Measurements from ENCODE around the gene USP17L5.
"Not testable (repeated sequence)": the region's sequence is repeated elsewhere in the genome, so short reads cannot be mapped to it uniquely, and the experiment has no call there.

The USP17L5 gene, protein sequence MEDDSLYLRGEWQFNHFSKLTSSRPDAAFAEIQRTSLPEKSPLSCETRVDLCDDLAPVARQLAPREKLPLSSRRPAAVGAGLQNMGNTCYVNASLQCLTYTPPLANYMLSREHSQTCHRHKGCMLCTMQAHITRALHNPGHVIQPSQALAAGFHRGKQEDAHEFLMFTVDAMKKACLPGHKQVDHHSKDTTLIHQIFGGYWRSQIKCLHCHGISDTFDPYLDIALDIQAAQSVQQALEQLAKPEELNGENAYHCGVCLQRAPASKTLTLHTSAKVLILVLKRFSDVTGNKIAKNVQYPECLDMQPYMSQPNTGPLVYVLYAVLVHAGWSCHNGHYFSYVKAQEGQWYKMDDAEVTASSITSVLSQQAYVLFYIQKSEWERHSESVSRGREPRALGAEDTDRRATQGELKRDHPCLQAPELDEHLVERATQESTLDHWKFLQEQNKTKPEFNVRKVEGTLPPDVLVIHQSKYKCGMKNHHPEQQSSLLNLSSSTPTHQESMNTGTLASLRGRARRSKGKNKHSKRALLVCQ

DNA sequence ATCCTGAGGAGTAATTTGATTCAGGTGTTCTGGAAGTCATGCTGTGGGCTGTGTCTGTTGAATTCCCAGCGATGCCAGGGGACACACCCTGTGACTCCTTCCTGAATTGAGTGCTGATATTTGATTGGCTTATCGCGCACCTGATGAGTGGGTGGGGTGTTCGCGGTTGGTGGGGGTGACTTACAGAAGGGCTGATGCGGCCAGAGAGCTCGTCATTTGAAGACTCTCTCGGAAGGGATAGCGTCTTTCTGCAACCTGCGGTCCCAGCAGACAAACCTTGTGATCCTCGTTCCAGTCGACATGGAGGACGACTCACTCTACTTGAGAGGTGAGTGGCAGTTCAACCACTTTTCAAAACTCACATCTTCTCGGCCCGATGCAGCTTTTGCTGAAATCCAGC, at the start of gene USP17L5:
TSS of gene USP17L5 (plus strand) at position 301 of the 400 bp plus-strand sequence. CDS start at position 301, 0 bp downstream.
- H3K9me3 ChIP-seq (ENCODE audit: control insufficient read depth in 2 of 2, low read length in 2 of 2); H3K27ac ChIP-seq (ENCODE audit: low read depth in 2 of 2, low read length in 2 of 2); H3K27me3 ChIP-seq (ENCODE audit: control insufficient read depth in 2 of 2, insufficient read depth in 2 of 2, low read length in 2 of 2); H3K9ac ChIP-seq (ENCODE audit: low read depth in 1 of 2, low read length in 2 of 2); H3K36me3 ChIP-seq (ENCODE audit: control insufficient read depth in 2 of 2, insufficient read depth in 2 of 2, low read length in 2 of 2); H3K4me1 ChIP-seq (ENCODE audit: control insufficient read depth in 2 of 2, insufficient read depth in 2 of 2, low read length in 2 of 2); H3K4me3 ChIP-seq (ENCODE audit: low read length in 2 of 2): not testable (repeated sequence)

DNA sequence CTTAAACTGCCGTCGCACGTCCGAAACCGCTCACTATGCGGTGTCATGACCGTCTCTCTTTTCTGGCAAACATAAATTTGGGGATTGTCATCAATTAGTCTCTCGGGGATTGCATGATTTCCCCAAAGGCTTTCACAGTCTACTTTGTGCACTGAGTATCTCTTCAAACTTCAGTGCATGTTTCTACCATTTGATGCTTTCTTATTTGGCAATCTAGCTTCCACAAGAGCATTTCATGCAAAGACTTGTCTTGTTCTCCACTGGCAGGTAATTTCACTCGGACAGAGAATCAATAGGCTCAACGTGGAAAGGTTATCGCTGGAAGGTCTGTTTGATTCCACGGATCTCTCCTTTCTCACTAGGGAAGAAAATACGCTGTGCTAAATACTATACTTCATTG, 15.0 kb upstream of the USP17L5 start:
- not testable (repeated sequence) for H3K4me3 ChIP-seq (ENCODE audit: low read length in 2 of 2); H3K4me1 ChIP-seq (ENCODE audit: control insufficient read depth in 2 of 2, insufficient read depth in 2 of 2, low read length in 2 of 2); H3K36me3 ChIP-seq (ENCODE audit: control insufficient read depth in 2 of 2, insufficient read depth in 2 of 2, low read length in 2 of 2); H3K27ac ChIP-seq (ENCODE audit: low read depth in 2 of 2, low read length in 2 of 2); H3K9ac ChIP-seq (ENCODE audit: low read depth in 1 of 2, low read length in 2 of 2); H3K27me3 ChIP-seq (ENCODE audit: control insufficient read depth in 2 of 2, insufficient read depth in 2 of 2, low read length in 2 of 2); H3K9me3 ChIP-seq (ENCODE audit: control insufficient read depth in 2 of 2, low read length in 2 of 2)

DNA sequence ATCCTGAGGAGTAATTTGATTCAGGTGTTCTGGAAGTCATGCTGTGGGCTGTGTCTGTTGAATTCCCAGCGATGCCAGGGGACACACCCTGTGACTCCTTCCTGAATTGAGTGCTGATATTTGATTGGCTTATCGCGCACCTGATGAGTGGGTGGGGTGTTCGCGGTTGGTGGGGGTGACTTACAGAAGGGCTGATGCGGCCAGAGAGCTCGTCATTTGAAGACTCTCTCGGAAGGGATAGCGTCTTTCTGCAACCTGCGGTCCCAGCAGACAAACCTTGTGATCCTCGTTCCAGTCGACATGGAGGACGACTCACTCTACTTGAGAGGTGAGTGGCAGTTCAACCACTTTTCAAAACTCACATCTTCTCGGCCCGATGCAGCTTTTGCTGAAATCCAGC, 14.3 kb upstream of the USP17L5 start, which contains the start of gene USP17L24:
TSS of gene USP17L24 (plus strand) at position 301 of the 400 bp plus-strand sequence. CDS start at position 301, 0 bp downstream.
- not testable (repeated sequence) for H3K4me1 ChIP-seq (ENCODE audit: control insufficient read depth in 2 of 2, insufficient read depth in 2 of 2, low read length in 2 of 2); H3K27ac ChIP-seq (ENCODE audit: low read depth in 2 of 2, low read length in 2 of 2); H3K9ac ChIP-seq (ENCODE audit: low read depth in 1 of 2, low read length in 2 of 2); H3K9me3 ChIP-seq (ENCODE audit: control insufficient read depth in 2 of 2, low read length in 2 of 2); H3K36me3 ChIP-seq (ENCODE audit: control insufficient read depth in 2 of 2, insufficient read depth in 2 of 2, low read length in 2 of 2); H3K4me3 ChIP-seq (ENCODE audit: low read length in 2 of 2); H3K27me3 ChIP-seq (ENCODE audit: control insufficient read depth in 2 of 2, insufficient read depth in 2 of 2, low read length in 2 of 2)

DNA sequence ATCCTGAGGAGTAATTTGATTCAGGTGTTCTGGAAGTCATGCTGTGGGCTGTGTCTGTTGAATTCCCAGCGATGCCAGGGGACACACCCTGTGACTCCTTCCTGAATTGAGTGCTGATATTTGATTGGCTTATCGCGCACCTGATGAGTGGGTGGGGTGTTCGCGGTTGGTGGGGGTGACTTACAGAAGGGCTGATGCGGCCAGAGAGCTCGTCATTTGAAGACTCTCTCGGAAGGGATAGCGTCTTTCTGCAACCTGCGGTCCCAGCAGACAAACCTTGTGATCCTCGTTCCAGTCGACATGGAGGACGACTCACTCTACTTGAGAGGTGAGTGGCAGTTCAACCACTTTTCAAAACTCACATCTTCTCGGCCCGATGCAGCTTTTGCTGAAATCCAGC, 9.6 kb upstream of the USP17L5 start, which contains the start of gene USP17L25:
TSS of gene USP17L25 (plus strand) at position 301 of the 400 bp plus-strand sequence. CDS start at position 301, 0 bp downstream.
- H3K27me3 ChIP-seq (ENCODE audit: control insufficient read depth in 2 of 2, insufficient read depth in 2 of 2, low read length in 2 of 2); H3K4me1 ChIP-seq (ENCODE audit: control insufficient read depth in 2 of 2, insufficient read depth in 2 of 2, low read length in 2 of 2); H3K9me3 ChIP-seq (ENCODE audit: control insufficient read depth in 2 of 2, low read length in 2 of 2); H3K9ac ChIP-seq (ENCODE audit: low read depth in 1 of 2, low read length in 2 of 2); H3K36me3 ChIP-seq (ENCODE audit: control insufficient read depth in 2 of 2, insufficient read depth in 2 of 2, low read length in 2 of 2); H3K4me3 ChIP-seq (ENCODE audit: low read length in 2 of 2); H3K27ac ChIP-seq (ENCODE audit: low read depth in 2 of 2, low read length in 2 of 2): not testable (repeated sequence)

DNA sequence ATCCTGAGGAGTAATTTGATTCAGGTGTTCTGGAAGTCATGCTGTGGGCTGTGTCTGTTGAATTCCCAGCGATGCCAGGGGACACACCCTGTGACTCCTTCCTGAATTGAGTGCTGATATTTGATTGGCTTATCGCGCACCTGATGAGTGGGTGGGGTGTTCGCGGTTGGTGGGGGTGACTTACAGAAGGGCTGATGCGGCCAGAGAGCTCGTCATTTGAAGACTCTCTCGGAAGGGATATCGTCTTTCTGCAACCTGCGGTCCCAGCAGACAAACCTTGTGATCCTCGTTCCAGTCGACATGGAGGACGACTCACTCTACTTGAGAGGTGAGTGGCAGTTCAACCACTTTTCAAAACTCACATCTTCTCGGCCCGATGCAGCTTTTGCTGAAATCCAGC, 4.8 kb upstream of the USP17L5 start, which contains the start of gene USP17L26:
TSS of gene USP17L26 (plus strand) at position 301 of the 400 bp plus-strand sequence. CDS start at position 301, 0 bp downstream.
- H3K27me3 ChIP-seq (ENCODE audit: control insufficient read depth in 2 of 2, insufficient read depth in 2 of 2, low read length in 2 of 2); H3K9ac ChIP-seq (ENCODE audit: low read depth in 1 of 2, low read length in 2 of 2): not testable (repeated sequence)

DNA sequence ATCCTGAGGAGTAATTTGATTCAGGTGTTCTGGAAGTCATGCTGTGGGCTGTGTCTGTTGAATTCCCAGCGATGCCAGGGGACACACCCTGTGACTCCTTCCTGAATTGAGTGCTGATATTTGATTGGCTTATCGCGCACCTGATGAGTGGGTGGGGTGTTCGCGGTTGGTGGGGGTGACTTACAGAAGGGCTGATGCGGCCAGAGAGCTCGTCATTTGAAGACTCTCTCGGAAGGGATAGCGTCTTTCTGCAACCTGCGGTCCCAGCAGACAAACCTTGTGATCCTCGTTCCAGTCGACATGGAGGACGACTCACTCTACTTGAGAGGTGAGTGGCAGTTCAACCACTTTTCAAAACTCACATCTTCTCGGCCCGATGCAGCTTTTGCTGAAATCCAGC, 4.6 kb downstream of the USP17L5 start, which contains the start of gene USP17L27:
TSS of gene USP17L27 (plus strand) at position 301 of the 400 bp plus-strand sequence. CDS start at position 301, 0 bp downstream.
- not testable (repeated sequence) for H3K36me3 ChIP-seq (ENCODE audit: control insufficient read depth in 2 of 2, insufficient read depth in 2 of 2, low read length in 2 of 2); H3K9ac ChIP-seq (ENCODE audit: low read depth in 1 of 2, low read length in 2 of 2); H3K4me1 ChIP-seq (ENCODE audit: control insufficient read depth in 2 of 2, insufficient read depth in 2 of 2, low read length in 2 of 2); H3K27ac ChIP-seq (ENCODE audit: low read depth in 2 of 2, low read length in 2 of 2); H3K4me3 ChIP-seq (ENCODE audit: low read length in 2 of 2); H3K9me3 ChIP-seq (ENCODE audit: control insufficient read depth in 2 of 2, low read length in 2 of 2); H3K27me3 ChIP-seq (ENCODE audit: control insufficient read depth in 2 of 2, insufficient read depth in 2 of 2, low read length in 2 of 2)

More for the DNA sequence above, 4.8 kb upstream of the USP17L5 start, which contains the start of gene USP17L26:
- not testable (repeated sequence) for H3K36me3 ChIP-seq (ENCODE audit: control insufficient read depth in 2 of 2, insufficient read depth in 2 of 2, low read length in 2 of 2); H3K4me1 ChIP-seq (ENCODE audit: control insufficient read depth in 2 of 2, insufficient read depth in 2 of 2, low read length in 2 of 2); H3K27ac ChIP-seq (ENCODE audit: low read depth in 2 of 2, low read length in 2 of 2); H3K4me3 ChIP-seq (ENCODE audit: low read length in 2 of 2); H3K9me3 ChIP-seq (ENCODE audit: control insufficient read depth in 2 of 2, low read length in 2 of 2)

DNA sequence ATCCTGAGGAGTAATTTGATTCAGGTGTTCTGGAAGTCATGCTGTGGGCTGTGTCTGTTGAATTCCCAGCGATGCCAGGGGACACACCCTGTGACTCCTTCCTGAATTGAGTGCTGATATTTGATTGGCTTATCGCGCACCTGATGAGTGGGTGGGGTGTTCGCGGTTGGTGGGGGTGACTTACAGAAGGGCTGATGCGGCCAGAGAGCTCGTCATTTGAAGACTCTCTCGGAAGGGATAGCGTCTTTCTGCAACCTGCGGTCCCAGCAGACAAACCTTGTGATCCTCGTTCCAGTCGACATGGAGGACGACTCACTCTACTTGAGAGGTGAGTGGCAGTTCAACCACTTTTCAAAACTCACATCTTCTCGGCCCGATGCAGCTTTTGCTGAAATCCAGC, 9.4 kb downstream of the USP17L5 start, which contains the start of gene USP17L28:
TSS of gene USP17L28 (plus strand) at position 301 of the 400 bp plus-strand sequence. CDS start at position 301, 0 bp downstream.
- not testable (repeated sequence) for H3K27ac ChIP-seq (ENCODE audit: low read depth in 2 of 2, low read length in 2 of 2); H3K27me3 ChIP-seq (ENCODE audit: control insufficient read depth in 2 of 2, insufficient read depth in 2 of 2, low read length in 2 of 2); H3K36me3 ChIP-seq (ENCODE audit: control insufficient read depth in 2 of 2, insufficient read depth in 2 of 2, low read length in 2 of 2); H3K9me3 ChIP-seq (ENCODE audit: control insufficient read depth in 2 of 2, low read length in 2 of 2); H3K4me3 ChIP-seq (ENCODE audit: low read length in 2 of 2); H3K4me1 ChIP-seq (ENCODE audit: control insufficient read depth in 2 of 2, insufficient read depth in 2 of 2, low read length in 2 of 2); H3K9ac ChIP-seq (ENCODE audit: low read depth in 1 of 2, low read length in 2 of 2)

DNA sequence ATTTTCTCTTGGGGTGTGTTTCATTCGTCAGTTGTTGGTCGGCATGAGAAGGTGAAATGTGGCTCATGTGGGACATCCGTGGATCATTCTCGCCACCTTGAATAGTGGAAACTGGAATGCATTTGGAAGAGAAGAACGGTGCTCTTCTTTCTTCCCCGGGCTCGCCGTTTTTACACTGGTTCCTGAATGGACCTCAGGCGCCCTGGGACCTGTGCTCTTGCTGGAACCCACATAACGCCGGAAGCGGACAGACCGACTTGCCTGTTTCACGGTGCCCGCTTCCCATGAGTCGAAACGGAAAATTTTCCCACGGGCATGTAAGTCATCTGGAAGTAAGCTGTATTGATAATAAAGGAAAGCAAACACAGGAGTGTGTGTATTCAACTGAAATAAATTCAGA, 11.7 kb downstream of the USP17L5 start:
- not testable (repeated sequence) for H3K27me3 ChIP-seq (ENCODE audit: control insufficient read depth in 2 of 2, insufficient read depth in 2 of 2, low read length in 2 of 2); H3K36me3 ChIP-seq (ENCODE audit: control insufficient read depth in 2 of 2, insufficient read depth in 2 of 2, low read length in 2 of 2); H3K4me1 ChIP-seq (ENCODE audit: control insufficient read depth in 2 of 2, insufficient read depth in 2 of 2, low read length in 2 of 2); H3K9me3 ChIP-seq (ENCODE audit: control insufficient read depth in 2 of 2, low read length in 2 of 2); H3K9ac ChIP-seq (ENCODE audit: low read depth in 1 of 2, low read length in 2 of 2); H3K27ac ChIP-seq (ENCODE audit: low read depth in 2 of 2, low read length in 2 of 2); H3K4me3 ChIP-seq (ENCODE audit: low read length in 2 of 2)

DNA sequence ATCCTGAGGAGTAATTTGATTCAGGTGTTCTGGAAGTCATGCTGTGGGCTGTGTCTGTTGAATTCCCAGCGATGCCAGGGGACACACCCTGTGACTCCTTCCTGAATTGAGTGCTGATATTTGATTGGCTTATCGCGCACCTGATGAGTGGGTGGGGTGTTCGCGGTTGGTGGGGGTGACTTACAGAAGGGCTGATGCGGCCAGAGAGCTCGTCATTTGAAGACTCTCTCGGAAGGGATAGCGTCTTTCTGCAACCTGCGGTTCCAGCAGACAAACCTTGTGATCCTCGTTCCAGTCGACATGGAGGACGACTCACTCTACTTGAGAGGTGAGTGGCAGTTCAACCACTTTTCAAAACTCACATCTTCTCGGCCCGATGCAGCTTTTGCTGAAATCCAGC, 14.1 kb downstream of the USP17L5 start, which contains the start of gene USP17L29:
TSS of gene USP17L29 (plus strand) at position 301 of the 400 bp plus-strand sequence. CDS start at position 301, 0 bp downstream.
- not testable (repeated sequence) for H3K9me3 ChIP-seq (ENCODE audit: control insufficient read depth in 2 of 2, low read length in 2 of 2); H3K4me1 ChIP-seq (ENCODE audit: control insufficient read depth in 2 of 2, insufficient read depth in 2 of 2, low read length in 2 of 2); H3K36me3 ChIP-seq (ENCODE audit: control insufficient read depth in 2 of 2, insufficient read depth in 2 of 2, low read length in 2 of 2); H3K27ac ChIP-seq (ENCODE audit: low read depth in 2 of 2, low read length in 2 of 2); H3K4me3 ChIP-seq (ENCODE audit: low read length in 2 of 2); H3K27me3 ChIP-seq (ENCODE audit: control insufficient read depth in 2 of 2, insufficient read depth in 2 of 2, low read length in 2 of 2); H3K9ac ChIP-seq (ENCODE audit: low read depth in 1 of 2, low read length in 2 of 2)

DNA sequence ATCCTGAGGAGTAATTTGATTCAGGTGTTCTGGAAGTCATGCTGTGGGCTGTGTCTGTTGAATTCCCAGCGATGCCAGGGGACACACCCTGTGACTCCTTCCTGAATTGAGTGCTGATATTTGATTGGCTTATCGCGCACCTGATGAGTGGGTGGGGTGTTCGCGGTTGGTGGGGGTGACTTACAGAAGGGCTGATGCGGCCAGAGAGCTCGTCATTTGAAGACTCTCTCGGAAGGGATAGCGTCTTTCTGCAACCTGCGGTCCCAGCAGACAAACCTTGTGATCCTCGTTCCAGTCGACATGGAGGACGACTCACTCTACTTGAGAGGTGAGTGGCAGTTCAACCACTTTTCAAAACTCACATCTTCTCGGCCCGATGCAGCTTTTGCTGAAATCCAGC, 23.6 kb downstream of the USP17L5 start, which contains the start of gene USP17L30:
TSS of gene USP17L30 (plus strand) at position 301 of the 400 bp plus-strand sequence. CDS start at position 301, 0 bp downstream.
- not testable (repeated sequence) for H3K36me3 ChIP-seq (ENCODE audit: control insufficient read depth in 2 of 2, insufficient read depth in 2 of 2, low read length in 2 of 2); H3K27me3 ChIP-seq (ENCODE audit: control insufficient read depth in 2 of 2, insufficient read depth in 2 of 2, low read length in 2 of 2); H3K9ac ChIP-seq (ENCODE audit: low read depth in 1 of 2, low read length in 2 of 2); H3K4me1 ChIP-seq (ENCODE audit: control insufficient read depth in 2 of 2, insufficient read depth in 2 of 2, low read length in 2 of 2); H3K4me3 ChIP-seq (ENCODE audit: low read length in 2 of 2); H3K9me3 ChIP-seq (ENCODE audit: control insufficient read depth in 2 of 2, low read length in 2 of 2); H3K27ac ChIP-seq (ENCODE audit: low read depth in 2 of 2, low read length in 2 of 2)

All from mucosa of rectum (tissue), 2 donors.